ENCODE results near the gene GPR61.
A peak's percentile ranks its signal among the peaks of the same experiment; 100 is the strongest.

Gene GPR61

GRCh38 chr1:109537450-109538178 lies 2.1 kb upstream of the GPR61 start:
- no peak for DNase-seq

GRCh38 chr1:109538827-109539555 lies 681 bp upstream of the GPR61 start:
- DNase-seq = no peak

GRCh38 chr1:109541102-109541501 lies 1.4 kb downstream of the GPR61 start:
- DNase-seq = no peak

GRCh38 chr1:109542657-109543056 lies 3.0 kb downstream of the GPR61 start:
- DNase-seq = no peak

GRCh38 chr1:109543283-109543987 lies 3.8 kb downstream of the GPR61 start:
- no peak for DNase-seq

GRCh38 chr1:109543988-109544735 lies 4.5 kb downstream of the GPR61 start:
- no peak for DNase-seq

GRCh38 chr1:109546311-109547109 lies 6.8 kb downstream of the GPR61 start:
- peak; percentile 78 for DNase-seq

DNA sequence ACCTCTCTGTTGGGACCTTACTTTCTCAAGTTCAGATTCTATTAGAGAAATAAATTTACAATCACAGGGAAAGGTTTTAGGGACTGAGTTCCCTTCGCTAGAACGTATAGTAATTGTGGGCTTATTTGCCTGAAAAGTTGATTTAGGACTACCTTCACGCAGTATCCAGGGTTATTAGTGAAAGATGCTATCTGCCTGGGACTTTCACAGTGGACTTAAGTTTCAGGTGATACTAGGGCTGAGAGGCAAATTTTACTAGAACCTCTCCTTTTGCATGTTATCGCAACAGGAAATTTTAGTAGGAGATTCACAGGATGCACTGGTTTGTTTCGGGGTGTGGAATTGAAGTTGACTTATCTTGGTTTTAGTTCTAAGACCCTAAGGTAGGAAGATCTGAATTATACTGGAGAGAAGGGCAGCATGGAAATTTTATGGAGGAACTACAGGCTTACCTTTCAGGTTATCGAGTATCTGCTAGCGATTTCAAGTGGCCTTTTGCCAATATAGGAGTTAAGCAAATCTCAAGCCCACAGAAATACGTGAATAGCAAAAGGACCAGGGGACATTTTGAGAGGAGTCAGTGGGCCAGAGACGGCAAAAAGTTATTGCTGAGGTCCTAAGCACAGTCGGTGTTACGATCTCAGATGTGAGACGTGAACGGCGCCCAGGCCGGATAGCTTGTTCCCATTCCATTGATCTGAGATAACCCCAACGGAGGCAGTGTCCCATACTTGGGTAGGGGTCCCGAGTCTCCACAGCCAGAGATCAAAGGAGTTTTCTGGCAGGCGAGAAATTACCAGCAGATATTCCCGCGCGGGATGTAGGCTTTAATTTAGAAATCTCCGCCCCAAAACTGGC lies 8.0 kb downstream of the GPR61 start:
- DNase-seq = no peak

DNA sequence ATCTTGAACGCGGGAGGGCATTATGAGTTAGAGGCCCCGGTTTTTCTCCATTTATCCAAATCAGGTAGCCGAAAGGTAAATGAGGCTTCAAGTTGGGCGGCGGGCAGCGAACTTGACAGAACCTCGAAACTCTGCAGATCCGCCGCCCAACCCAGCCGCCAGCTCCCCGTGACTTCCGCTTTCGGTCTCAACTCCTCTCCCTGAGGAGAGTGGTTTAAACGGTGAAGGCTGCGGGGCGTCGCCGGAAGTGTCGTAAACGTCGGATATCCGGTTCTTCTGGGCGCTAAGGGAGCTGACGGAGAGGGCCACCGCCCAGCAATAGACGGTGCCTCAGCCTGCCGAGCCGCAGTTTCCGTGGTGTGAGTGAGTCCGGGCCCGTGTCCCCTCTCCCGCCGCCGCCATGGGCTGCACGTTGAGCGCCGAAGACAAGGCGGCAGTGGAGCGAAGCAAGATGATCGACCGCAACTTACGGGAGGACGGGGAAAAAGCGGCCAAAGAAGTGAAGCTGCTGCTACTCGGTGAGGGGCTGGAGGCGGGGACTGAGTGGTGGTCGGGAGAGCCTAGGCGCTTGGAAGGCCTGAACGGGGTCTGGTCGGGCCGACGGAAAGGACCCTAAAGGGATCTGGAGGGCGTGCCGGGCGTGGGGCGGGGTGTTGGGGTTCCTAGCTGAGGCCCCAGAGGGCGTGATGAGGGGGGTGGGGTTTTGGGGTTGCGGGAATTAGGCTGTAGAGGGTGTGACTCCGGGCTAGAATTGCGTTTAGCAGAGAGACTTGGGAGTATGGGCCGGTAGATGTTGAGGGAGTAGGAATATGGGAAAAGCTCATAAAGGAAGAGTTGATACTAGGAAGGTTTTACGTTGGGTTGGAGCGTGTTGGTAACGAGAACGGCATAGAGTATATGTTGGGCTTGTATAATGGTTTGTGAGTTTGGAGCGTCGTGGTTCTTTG lies 8.9 kb downstream of the GPR61 start, which contains the start of gene GNAI3:
TSS of gene GNAI3 (plus strand) at position 295 of the 947 bp plus-strand sequence. CDS start at position 401, 106 bp downstream.
- peak; percentile 91 for DNase-seq

DNA sequence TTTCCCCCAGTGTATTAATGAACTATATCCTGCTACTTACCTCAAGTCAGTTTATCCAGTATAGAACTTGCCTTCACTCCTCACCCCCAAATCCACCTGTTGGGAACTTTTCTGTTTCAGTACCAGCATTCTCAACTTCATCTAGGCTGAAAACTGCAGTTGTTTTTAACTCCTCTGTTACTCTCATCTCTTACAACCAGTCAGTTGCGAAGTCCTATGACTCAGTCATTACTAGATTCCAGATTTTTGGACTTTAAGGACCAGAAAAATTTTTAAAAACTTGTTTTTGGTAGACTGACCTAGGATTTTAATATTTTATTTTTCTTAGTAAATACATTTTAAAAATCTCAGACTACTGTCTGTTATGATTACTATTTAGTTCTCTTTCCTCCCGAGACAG lies 16.9 kb downstream of the GPR61 start:
- no peak for DNase-seq

- no peak for DNase-seq
Measured at GRCh38 chr1:109557520-109557919, 17.8 kb downstream of the GPR61 start.

DNA sequence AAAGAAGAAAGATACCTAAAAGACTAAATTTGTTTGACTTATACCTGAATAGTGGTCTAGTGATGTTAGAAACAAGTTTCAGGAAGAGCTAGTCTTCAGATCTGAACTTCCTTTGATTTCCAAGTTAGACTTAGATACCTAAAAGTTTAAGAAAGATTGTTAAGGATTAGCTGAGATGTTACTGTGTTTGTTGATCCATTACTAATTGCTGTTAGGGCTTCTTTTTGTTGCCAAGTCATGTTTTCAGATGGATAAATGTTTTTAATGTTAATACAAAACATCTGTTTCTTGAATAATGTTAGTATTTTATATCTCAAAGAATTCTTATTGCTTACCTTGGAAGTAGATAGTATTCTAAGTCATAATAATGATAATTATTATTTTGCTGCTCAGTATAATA lies 20.3 kb downstream of the GPR61 start:
- no peak for DNase-seq

GRCh38 chr1:109564194-109564878 lies 24.7 kb downstream of the GPR61 start:
- DNase-seq = no peak

GRCh38 chr1:109565241-109565640 lies 25.6 kb downstream of the GPR61 start:
- no peak for DNase-seq

DNA sequence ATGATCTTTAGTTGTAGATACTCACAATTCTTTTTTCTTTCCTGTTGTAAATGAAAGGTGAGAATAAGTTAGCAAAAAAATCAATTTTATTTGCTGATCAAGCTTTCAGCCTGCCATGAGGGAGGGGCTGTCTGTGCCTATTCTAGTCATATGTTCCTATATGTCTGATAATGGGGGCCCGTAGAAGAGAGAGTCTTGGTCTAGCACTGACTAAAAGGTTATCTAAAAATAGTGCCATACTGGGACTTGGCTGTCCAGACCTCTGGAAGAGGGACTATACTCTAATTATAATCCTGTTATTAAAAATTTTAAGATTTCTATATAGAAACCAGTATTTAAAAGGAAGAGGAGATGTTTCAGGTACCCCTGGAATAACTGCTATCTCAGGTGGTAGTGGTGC lies 27.3 kb downstream of the GPR61 start:
- no peak for DNase-seq

DNA sequence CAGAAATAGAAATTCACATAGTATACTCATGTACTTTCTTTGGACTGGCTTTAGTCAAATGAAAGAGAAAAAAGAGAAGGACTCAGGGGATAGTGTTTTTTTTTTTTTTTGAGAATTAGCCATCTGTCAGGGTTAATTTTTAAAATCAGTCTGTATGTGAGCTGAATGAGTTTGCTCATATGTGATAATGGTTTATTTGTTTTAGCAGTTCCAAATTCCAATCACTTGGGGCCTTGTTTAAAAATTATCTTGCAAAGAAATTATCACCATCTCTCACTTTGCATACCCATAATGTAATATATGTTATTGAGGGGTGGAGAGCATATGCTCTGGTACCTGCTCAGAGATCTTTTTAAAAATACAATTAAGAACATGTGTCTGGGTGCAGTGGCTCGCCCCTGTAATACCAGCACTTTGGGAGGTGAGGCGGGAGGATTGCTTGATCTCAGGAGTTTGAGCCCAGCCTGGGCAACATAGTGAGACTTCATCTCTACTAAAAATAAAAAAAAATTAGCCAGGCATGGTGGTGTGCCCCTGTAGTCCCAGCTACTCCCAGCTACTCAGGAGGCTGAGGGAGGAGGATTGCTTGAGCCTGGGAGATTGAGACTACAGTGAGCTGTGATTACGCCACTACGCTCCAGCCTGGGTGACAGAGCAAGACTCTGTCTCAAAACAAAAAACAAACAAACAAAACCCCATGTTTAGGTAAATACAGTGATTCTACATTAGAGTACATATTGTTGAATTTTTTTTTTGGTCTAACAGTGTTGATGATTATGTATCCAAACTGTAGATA lies 28.4 kb downstream of the GPR61 start:
- DNase-seq = no peak

DNA sequence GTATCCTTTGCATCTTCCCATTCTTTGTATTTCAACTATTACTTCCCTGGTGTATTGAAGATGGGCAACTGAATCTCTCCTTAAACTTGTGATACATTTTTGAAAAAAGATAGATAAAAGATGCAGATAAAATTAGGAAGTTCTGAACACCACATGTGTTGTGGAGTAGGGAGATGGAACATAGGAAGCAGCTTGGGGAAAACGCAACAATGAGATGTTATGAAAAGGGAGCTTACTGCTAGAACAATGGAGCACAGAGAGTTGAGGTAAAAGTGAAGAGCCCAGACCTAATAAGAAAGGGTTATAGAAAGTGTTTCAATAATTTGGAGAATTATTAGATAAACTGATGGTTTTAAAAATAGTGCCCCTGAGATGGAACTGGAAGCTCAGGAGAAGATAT lies 29.7 kb downstream of the GPR61 start:
- DNase-seq = no peak

DNA sequence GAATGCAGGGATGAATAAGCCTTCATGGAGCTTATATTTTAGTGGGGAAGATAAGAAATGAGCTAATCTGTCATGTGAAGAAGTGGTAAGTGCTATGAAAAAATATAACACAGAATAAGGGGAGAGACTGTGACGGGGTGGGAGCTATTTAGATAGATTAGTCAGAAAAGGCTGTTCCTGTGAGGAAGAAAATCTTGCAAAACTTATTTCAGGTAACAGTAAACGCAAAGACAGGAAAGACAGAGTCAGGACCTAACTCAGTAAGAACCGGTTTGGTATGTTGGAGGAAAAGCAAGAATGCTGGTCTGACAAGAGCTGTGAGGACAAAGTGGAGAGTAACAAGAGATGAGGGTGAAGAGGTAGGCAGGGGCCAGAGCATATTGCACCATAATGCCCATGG lies 30.7 kb downstream of the GPR61 start:
- DNase-seq = no peak

DNA sequence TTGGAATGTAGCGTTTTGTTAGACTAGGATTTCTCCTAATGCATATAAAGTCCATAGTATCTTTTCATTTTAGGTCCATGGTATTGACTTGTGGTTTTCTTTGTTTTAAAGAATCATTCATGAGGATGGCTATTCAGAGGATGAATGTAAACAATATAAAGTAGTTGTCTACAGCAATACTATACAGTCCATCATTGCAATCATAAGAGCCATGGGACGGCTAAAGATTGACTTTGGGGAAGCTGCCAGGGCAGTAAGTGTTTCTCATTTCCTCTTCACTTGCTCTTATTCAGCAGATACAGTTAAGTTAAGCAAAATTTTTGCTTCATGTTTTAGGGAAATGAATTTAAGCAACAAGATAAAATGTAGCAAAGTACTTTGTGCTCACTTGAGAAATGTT lies 34.1 kb downstream of the GPR61 start:
- no peak for DNase-seq

Measured in NCI-H1105 (cell line).